ELF-1 (cell line): ENCODE measurements around the gene PNMA8B.
A peak's percentile ranks its signal among the peaks of the same experiment; 100 is the strongest.
"Not testable (repeated sequence)": the region's sequence is repeated elsewhere in the genome, so short reads cannot be mapped to it uniquely, and the experiment has no call there.

Source experiments
- DNase-seq: peaks from one replicate; pipeline ENCODE4 v3.0.0-alpha.2; 2016; ENCODE audit warnings: low read depth, low spot score

Gene PNMA8B

GRCh38 chr19:46513461-46514236 is 18.0 kb upstream of the PNMA8B start:
- DNase-seq, result peak; percentile 86

DNA sequence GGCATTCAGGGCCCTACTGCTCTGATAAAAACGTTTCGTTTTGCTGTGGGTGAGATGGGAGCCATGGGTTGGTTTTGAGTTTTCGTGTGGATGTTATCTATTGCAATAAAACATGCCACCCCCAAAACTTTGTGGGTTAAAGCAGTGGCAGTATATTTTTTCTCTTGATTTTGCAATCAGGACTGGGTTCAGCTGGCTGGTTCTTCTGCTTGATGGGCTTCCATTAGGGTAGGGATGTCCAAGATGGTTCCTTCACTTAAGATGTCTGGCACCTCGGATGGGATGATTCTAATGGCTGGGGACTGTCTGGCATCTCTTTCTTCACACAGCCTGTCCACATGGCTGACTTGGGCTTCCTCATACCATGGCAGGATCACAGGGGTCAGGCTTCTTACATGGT is 15.6 kb upstream of the PNMA8B start:
- no peak for DNase-seq

- DNase-seq, result no peak
Observed at GRCh38 chr19:46508206-46508605, 12.5 kb upstream of the PNMA8B start.

DNA sequence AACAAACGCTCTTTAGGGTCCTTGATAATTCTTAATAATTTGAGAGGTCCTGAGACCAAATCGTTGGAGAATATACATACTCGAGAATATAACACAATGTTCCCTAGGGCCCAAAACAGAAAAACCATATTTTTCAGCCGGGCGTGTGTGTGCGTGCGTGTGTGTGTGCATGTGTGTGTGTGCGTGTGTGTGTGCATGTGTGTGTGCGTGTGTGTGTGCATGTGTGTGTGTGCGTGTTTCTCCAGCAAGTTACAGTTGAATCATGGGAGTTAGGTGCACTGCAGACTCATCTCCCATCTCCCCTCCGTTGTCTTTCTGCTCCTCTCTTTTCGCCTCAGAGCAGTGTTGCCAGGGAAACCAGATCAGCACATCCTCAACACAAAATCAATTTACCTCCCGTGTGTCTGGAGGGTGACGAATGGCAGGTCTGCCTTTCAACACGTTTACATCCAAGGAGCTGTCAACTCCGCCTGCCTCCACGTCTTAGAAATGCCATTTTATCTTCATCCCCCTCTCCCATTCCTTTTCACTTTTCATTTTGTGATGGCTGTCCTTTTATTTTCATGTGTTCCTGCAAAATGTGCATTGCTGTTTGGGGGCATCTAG is 8.3 kb upstream of the PNMA8B start:
- DNase-seq, result peak; percentile 43

DNA sequence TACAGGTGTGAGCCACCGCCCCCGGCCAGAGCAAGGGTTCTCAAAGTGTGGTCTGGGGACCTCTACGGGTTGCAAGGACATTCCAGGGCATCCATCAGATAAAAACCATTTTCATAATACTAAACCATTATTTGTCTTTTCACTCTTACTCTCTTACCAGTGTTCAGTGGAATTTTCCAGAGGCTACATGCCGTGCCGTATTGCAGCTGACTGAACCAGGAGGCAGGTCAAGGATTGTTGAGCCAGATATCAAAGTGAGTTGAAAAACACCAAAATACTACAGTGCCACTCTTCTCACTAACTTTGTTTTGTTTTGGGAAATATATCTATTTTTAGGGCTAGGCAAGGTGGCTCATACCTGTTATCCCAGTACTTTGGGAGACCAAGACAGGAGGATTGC is 7.2 kb upstream of the PNMA8B start:
- DNase-seq, result no peak

GRCh38 chr19:46499692-46500091 is 4.0 kb upstream of the PNMA8B start:
- DNase-seq, result no peak

DNA sequence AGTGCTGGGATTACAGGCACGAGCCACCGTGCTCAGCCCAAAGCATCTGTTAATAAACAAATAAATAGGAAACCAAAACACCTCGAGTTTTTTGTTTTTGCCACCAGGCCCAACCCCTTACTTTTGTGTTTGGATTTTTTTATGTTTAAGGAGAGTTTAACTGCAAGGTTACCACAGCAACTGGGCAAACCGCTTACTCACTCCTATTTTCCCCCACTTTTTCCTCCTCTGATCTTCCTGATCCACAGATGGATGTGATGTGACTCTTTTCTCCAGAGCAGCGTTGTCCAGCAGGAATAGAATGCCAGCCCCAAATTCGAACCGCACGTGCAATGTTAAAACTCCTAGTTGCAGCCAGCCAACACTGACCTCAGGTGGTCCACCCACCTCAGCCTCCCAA is 2.1 kb upstream of the PNMA8B start:
- DNase-seq, result no peak

GRCh38 chr19:46496886-46497285 is 1.2 kb upstream of the PNMA8B start:
- not testable (repeated sequence) for DNase-seq

DNA sequence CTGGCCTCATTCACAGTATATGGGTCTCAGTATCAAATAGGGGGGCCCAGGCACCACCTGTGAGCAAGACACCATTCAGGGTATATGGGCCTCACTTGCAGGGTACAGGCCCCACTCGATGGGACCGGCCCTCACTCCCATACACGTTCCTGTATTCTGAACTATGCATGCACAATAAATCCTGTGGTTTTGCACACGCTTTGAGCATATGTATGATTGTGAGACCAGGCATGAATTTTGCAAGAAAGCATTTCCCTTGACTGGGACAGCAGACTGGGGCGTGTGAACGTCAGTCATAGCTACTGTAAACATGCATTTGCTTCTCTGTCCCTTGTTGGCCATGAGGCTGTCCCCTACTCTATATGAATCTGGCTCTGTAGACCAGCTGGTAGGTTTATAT is 637 bp upstream of the PNMA8B start:
- no peak for DNase-seq

GRCh38 chr19:46494941-46495785 is 504 bp downstream of the PNMA8B start:
- peak; percentile 58 for DNase-seq

- DNase-seq, result no peak
Observed at GRCh38 chr19:46494146-46494940, 1.3 kb downstream of the PNMA8B start.

- DNase-seq, result no peak
Observed at GRCh38 chr19:46493236-46494145, 2.2 kb downstream of the PNMA8B start.

DNA sequence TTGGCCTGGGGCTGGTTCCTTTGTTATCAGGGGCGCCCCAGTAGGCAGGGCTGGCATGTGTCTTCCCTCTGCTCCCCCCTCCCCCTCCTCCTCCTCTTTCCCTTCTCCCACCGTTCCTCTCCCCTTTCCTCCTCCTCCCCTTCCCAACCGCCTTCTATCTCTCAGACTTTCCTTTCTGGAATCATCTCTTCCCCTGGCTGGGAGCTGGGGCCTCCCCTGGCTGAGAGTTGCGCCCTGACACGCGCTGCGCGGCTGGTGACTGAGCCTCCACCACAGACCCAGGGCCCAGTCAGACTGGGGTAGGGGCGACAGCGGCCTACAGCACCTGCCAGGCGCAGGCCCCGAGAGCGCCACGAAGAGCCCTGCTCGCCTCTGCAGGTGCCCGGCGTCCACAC is 2.8 kb downstream of the PNMA8B start:
- DNase-seq, result no peak

- DNase-seq, result no peak
Observed at GRCh38 chr19:46491975-46492682, 3.5 kb downstream of the PNMA8B start.

GRCh38 chr19:46490774-46491173 is 4.9 kb downstream of the PNMA8B start:
- DNase-seq, result no peak

- peak; percentile 71 for DNase-seq
Observed at GRCh38 chr19:46489445-46490272, 6.0 kb downstream of the PNMA8B start.

- no peak for DNase-seq
Observed at GRCh38 chr19:46488551-46488950, 7.1 kb downstream of the PNMA8B start.

GRCh38 chr19:46487802-46488445 is 7.7 kb downstream of the PNMA8B start:
- DNase-seq, result peak; percentile 92
